ENCODE data around the gene LRRC3. TPM values are rescaled to one million over a fixed set of nuclear protein-coding genes. Genes with fewer than 3 reads are reported as not detected.
A peak's percentile ranks its signal among the peaks of the same experiment; 100 is the strongest.

The LRRC3 gene
- total RNA-seq, 1 experiment from 2014 or later, result 4.7 TPM

DNA sequence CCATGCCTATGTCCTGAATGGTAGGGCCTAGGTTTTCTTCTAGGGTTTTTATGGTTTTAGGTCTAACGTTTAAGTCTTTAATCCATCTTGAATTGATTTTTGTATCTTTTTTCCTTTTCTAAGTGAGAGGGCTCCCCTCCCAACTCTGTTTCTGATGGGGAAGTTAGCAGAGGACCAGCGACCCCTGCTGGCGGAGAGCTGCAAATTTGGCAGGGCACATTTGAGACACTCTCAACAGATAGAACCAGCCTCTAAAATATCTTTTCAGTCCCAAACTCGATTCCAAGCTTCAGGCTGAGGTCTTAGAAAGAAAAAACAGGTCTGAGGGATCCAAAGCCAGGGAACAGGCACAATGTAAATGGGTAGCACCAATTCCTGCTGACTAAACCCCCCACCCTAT, 32.5 kb downstream of the LRRC3 start:
- peaks cover 8% of the 10 kb centered on the region for H3K4me1 ChIP-seq
- no peak overlapping the region for H3K4me3 ChIP-seq (ENCODE audit: low read depth, low read length)
- H3K9me3 ChIP-seq, result peaks cover 12% of the 10 kb centered on the region
- Mint-ChIP-seq H3K4me3 (ENCODE audit: unreplicated experiment) (no peak overlapping the region), H3K27me3 (ENCODE audit: insufficient read depth, unreplicated experiment) (no peaks in the 10 kb centered on the region), H3K27ac (ENCODE audit: unreplicated experiment) (no peak overlapping the region), H3K9me3 (ENCODE audit: unreplicated experiment) (peaks cover 18% of the 10 kb centered on the region), H3K36me3 (ENCODE audit: insufficient read depth, unreplicated experiment) (peaks cover 2% of the 10 kb centered on the region), H3K4me1 (ENCODE audit: low read depth, unreplicated experiment) (peaks cover 6% of the 10 kb centered on the region)
- ChIA-PET CTCF (interaction anchor here (0.6 kb wide), 1 partner anchor 1737 kb away, joined by 3 read pairs; no protein-coding TSS in a partner anchor), POLR2A (no interaction called here)
- DNase-seq, result peak in 1 of 2 experiments; percentile 31
- H3K27me3 ChIP-seq (replicated peaks; ENCODE audit: control insufficient read depth, insufficient read depth, low read length), result no peaks in the 10 kb centered on the region
- intact Hi-C loops (cut with micrococcal nuclease; ENCODE audit: unreplicated experiment), result no loop called here
- no TSS peak for BruUV-seq (replicated peaks)
- H3K36me3 ChIP-seq (ENCODE audit: control insufficient read depth, insufficient read depth, low read length), result no peaks in the 10 kb centered on the region; the same call in 1 of the 2 replicates
- TF ChIP-seq, protein P1, sequence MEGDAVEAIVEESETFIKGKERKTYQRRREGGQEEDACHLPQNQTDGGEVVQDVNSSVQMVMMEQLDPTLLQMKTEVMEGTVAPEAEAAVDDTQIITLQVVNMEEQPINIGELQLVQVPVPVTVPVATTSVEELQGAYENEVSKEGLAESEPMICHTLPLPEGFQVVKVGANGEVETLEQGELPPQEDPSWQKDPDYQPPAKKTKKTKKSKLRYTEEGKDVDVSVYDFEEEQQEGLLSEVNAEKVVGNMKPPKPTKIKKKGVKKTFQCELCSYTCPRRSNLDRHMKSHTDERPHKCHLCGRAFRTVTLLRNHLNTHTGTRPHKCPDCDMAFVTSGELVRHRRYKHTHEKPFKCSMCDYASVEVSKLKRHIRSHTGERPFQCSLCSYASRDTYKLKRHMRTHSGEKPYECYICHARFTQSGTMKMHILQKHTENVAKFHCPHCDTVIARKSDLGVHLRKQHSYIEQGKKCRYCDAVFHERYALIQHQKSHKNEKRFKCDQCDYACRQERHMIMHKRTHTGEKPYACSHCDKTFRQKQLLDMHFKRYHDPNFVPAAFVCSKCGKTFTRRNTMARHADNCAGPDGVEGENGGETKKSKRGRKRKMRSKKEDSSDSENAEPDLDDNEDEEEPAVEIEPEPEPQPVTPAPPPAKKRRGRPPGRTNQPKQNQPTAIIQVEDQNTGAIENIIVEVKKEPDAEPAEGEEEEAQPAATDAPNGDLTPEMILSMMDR (IDR thresholded peaks at IDR 0.05; ENCODE audit: insufficient read depth in 1 of 2, low read depth in 1 of 2, low read length in 1 of 2, severe bottlenecking in 1 of 2, unreplicated experiment in 1 of 2), result peak; percentile 37 to 56

GRCh38 chr21:44489962-44490361, 34.7 kb downstream of the LRRC3 start:
- ChIA-PET POLR2A (no interaction called here), CTCF (interaction anchor here (0.6 to 1.2 kb wide), 2 partner anchors 21 to 121 kb away, joined by 3 read pairs; no protein-coding TSS in a partner anchor)
- Mint-ChIP-seq H3K27me3 (ENCODE audit: insufficient read depth, unreplicated experiment) (no peaks in the 10 kb centered on the region), H3K9me3 (ENCODE audit: unreplicated experiment) (peaks cover 20% of the 10 kb centered on the region), H3K27ac (ENCODE audit: unreplicated experiment) (peak overlapping the region; percentile 33), H3K4me3 (ENCODE audit: unreplicated experiment) (no peak overlapping the region), H3K4me1 (ENCODE audit: low read depth, unreplicated experiment) (peaks cover 6% of the 10 kb centered on the region), H3K36me3 (ENCODE audit: insufficient read depth, unreplicated experiment) (no peaks in the 10 kb centered on the region)
- Histone ChIP-seq H3K36me3 (ENCODE audit: control insufficient read depth, insufficient read depth, low read length) (no peaks in the 10 kb centered on the region), H3K27me3 (replicated peaks; ENCODE audit: control insufficient read depth, insufficient read depth, low read length) (no peaks in the 10 kb centered on the region), H3K4me3 (ENCODE audit: low read depth, low read length) (no peak overlapping the region), H3K4me1 (no peaks in the 10 kb centered on the region), H3K9me3 (peaks cover 14% of the 10 kb centered on the region)
- intact Hi-C loops (cut with micrococcal nuclease; ENCODE audit: unreplicated experiment), result no loop called here
- TF ChIP-seq, protein P1 (IDR thresholded peaks at IDR 0.05; ENCODE audit: insufficient read depth in 1 of 2, low read depth in 1 of 2, low read length in 1 of 2, severe bottlenecking in 1 of 2, unreplicated experiment in 1 of 2), result no peak
- BruUV-seq (replicated peaks), result no TSS peak
- DNase-seq, result no peak

DNA sequence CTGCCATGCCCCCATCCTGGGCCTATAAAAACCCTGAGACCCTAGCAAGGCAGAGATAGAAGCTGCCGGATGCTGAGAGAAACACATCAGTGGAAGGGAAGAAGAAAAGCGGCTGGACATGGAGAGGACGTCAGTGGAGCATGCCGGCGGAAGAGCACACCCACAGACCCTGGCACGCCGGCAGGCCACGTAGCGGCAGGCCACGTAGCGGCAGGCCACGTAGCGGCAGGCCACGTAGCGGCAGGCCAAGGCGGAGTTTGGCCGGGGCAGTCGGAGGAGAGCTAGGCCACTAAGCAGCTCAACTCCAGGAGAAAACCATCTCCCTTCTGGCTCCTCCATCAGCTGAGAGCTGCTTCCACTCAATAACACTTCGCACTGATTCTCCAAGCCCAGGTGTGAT, 35.1 kb downstream of the LRRC3 start:
- Mint-ChIP-seq H3K4me1 (ENCODE audit: low read depth, unreplicated experiment) (peaks cover 6% of the 10 kb centered on the region), H3K27me3 (ENCODE audit: insufficient read depth, unreplicated experiment) (no peaks in the 10 kb centered on the region), H3K9me3 (ENCODE audit: unreplicated experiment) (peaks cover 20% of the 10 kb centered on the region), H3K36me3 (ENCODE audit: insufficient read depth, unreplicated experiment) (no peaks in the 10 kb centered on the region), H3K4me3 (ENCODE audit: unreplicated experiment) (no peak overlapping the region), H3K27ac (ENCODE audit: unreplicated experiment) (peak overlapping the region; percentile 33)
- TF ChIP-seq, protein P1 (IDR thresholded peaks at IDR 0.05; ENCODE audit: insufficient read depth in 1 of 2, low read depth in 1 of 2, low read length in 1 of 2, severe bottlenecking in 1 of 2, unreplicated experiment in 1 of 2), result no peak
- H3K27me3 ChIP-seq (replicated peaks; ENCODE audit: control insufficient read depth, insufficient read depth, low read length), result no peaks in the 10 kb centered on the region
- ChIA-PET POLR2A (no interaction called here), CTCF (interaction anchor here (0.6 kb wide), 1 partner anchor 20 kb away, joined by 3 read pairs; no protein-coding TSS in a partner anchor)
- BruUV-seq (replicated peaks), result no TSS peak
- no peaks in the 10 kb centered on the region for H3K36me3 ChIP-seq (ENCODE audit: control insufficient read depth, insufficient read depth, low read length)
- H3K4me1 ChIP-seq, result no peaks in the 10 kb centered on the region
- peaks cover 14% of the 10 kb centered on the region for H3K9me3 ChIP-seq
- intact Hi-C loops (cut with micrococcal nuclease; ENCODE audit: unreplicated experiment), result no loop called here
- no peak for DNase-seq
- H3K4me3 ChIP-seq (ENCODE audit: low read depth, low read length), result no peak overlapping the region
